ENCODE measurements around the gene EEIG1.

DNA sequence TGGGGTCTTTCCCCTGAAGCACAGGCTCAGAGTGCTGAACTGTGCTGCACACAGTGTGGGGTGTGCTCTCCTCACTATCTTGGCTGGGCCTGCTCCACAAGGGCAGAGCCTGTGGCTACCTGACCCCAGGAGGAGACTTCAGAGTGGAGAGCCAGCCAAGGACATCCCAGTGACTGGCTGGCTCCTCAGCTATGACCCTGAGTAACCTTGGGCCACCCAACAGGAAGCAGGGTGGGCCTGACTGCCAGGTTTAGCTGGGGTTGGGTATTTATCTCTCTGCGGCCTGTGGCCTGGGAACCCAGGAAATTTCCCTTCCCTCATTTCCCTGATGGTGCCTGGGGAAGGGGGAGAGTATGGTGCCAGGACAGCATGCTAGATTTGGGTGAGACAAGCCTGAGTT, 2.1 kb upstream of the EEIG1 start:
- TF ChIP-seq CTCF (conservative IDR thresholded peaks at IDR 0.05; ENCODE audit: low read depth, low read length) (no peak), BHLHE40 (IDR thresholded peaks at IDR 0.05; ENCODE audit: low read depth, low read length) (no peak), MXI1 (IDR thresholded peaks at IDR 0.05; ENCODE audit: borderline replicate concordance, low read depth, low read length) (no peak), CEBPB (IDR thresholded peaks at IDR 0.05; ENCODE audit: low read depth, low read length) (no peak), FOS (IDR thresholded peaks at IDR 0.05; ENCODE audit: low read depth, low read length) (no peak), POLR2A (IDR thresholded peaks at IDR 0.05; ENCODE audit: low read depth, low read length) (no peak), MAFK (IDR thresholded peaks at IDR 0.05; ENCODE audit: low read depth, low read length) (no peak), SMC3 (IDR thresholded peaks at IDR 0.05; ENCODE audit: low read depth, low read length) (no peak), RCOR1 (IDR thresholded peaks at IDR 0.05; ENCODE audit: insufficient replicate concordance, low read length) (no peak), MAZ (IDR thresholded peaks at IDR 0.05; ENCODE audit: borderline replicate concordance, low read depth, low read length) (no peak), RFX5 (IDR thresholded peaks at IDR 0.05; ENCODE audit: low read depth, low read length) (no peak)
- TF ChIP-seq, protein P1, sequence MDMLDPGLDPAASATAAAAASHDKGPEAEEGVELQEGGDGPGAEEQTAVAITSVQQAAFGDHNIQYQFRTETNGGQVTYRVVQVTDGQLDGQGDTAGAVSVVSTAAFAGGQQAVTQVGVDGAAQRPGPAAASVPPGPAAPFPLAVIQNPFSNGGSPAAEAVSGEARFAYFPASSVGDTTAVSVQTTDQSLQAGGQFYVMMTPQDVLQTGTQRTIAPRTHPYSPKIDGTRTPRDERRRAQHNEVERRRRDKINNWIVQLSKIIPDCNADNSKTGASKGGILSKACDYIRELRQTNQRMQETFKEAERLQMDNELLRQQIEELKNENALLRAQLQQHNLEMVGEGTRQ (IDR thresholded peaks at IDR 0.05; ENCODE audit: low read depth, low read length), result no peak
- TF ChIP-seq, protein P2, sequence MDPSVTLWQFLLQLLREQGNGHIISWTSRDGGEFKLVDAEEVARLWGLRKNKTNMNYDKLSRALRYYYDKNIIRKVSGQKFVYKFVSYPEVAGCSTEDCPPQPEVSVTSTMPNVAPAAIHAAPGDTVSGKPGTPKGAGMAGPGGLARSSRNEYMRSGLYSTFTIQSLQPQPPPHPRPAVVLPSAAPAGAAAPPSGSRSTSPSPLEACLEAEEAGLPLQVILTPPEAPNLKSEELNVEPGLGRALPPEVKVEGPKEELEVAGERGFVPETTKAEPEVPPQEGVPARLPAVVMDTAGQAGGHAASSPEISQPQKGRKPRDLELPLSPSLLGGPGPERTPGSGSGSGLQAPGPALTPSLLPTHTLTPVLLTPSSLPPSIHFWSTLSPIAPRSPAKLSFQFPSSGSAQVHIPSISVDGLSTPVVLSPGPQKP (IDR thresholded peaks at IDR 0.05; ENCODE audit: borderline replicate concordance, low read depth, low read length), result no peak
